GM12873 (cell line): Measurements from ENCODE around the gene DDX27.

Experiments
- CTCF ChIP-seq: IDR thresholded peaks from 2 replicates; pipeline ENCODE4 v1.5.1; 2012; ENCODE audit warnings: low read depth, mild to moderate bottlenecking, moderate library complexity, low read length, control low read depth; ENCODE audit not compliant: insufficient read depth; ENCODE audit errors: missing control alignments

DDX27 gene

GRCh38 chr20:49181265-49181877, 37.8 kb upstream of the DDX27 start:
- no peak for TF ChIP-seq CTCF

GRCh38 chr20:49183444-49183843, 35.8 kb upstream of the DDX27 start:
- no peak for TF ChIP-seq CTCF

- no peak for TF ChIP-seq CTCF
Observed at GRCh38 chr20:49184691-49185070, 34.5 kb upstream of the DDX27 start.

- TF ChIP-seq CTCF: no peak
Observed at GRCh38 chr20:49185071-49185761, 34.0 kb upstream of the DDX27 start.

- TF ChIP-seq CTCF: no peak
Observed at GRCh38 chr20:49186535-49187329, 32.5 kb upstream of the DDX27 start.

GRCh38 chr20:49187330-49187850, 31.8 kb upstream of the DDX27 start:
- no peak for TF ChIP-seq CTCF

- no peak for TF ChIP-seq CTCF
Observed at GRCh38 chr20:49187851-49188641, 31.2 kb upstream of the DDX27 start, which contains the start of gene STAU1. Gene STAU1 (minus strand): TSS chr20:49188334. CDS start chr20:49166201, 22,133 bp downstream.
